BLaER1 treated with 17β-estradiol and CSF1 and Interleukin-3, amounts not matched to agents 10 nM and 100 nM (cell line): ENCODE measurements around the gene NKX2-3.

Experiments used
- H3K27ac ChIP-seq, 11 experiments: shearing (Covaris generic); formaldehyde crosslinking; 2 replicates each; pipeline ENCODE4 v1.8.1; 2022
- H3K27me3 ChIP-seq, 11 experiments: shearing (Covaris generic); formaldehyde crosslinking; 2 replicates each; pipeline ENCODE4 v1.8.1; 2022
- H3K36me3 ChIP-seq, 11 experiments: shearing (Covaris generic); formaldehyde crosslinking; 2 replicates each; pipeline ENCODE4 v1.8.1; 2022
- H3K4me1 ChIP-seq, 10 experiments: shearing (Covaris generic); formaldehyde crosslinking; 2 replicates each; pipeline ENCODE4 v1.8.1; 2022
- H3K4me2 ChIP-seq, 11 experiments: shearing (Covaris generic); formaldehyde crosslinking; 2 replicates each; pipeline ENCODE4 v1.8.1; 2022
- H3K4me3 ChIP-seq, 10 experiments: shearing (Covaris generic); formaldehyde crosslinking; 2 replicates each; pipeline ENCODE4 v1.8.1; 2022
- H3K9ac ChIP-seq, 11 experiments: shearing (Covaris generic); formaldehyde crosslinking; 2 replicates each; pipeline ENCODE4 v1.8.1; 2022
- H3K9me3 ChIP-seq, 11 experiments: shearing (Covaris generic); formaldehyde crosslinking; replicated peaks in 1 of 11; 2 replicates each; pipeline ENCODE4 v1.8.1; 2022
- H4K20me1 ChIP-seq, 11 experiments: shearing (Covaris generic); formaldehyde crosslinking; 2 replicates each; pipeline ENCODE4 v1.8.1; 2022
- Cebpa-rat ChIP-seq, 11 experiments: shearing (Covaris generic); IDR thresholded peaks; 2 replicates each; pipeline ENCODE4 v1.8.1; 2022

NKX2-3 gene

GRCh38 chr10:99519690-99520039 lies 13.1 kb upstream of the NKX2-3 start:
- no peak overlapping the region for H3K4me2 ChIP-seq
- no peak overlapping the region for H3K4me3 ChIP-seq
- no peaks in the 10 kb centered on the region for H3K36me3 ChIP-seq

GRCh38 chr10:99520040-99520846 lies 12.5 kb upstream of the NKX2-3 start:
- peaks cover 4 to 26% (median 25%) of the 10 kb centered on the region in 11 experiments; a peak in 18 of 22 replicates for H3K9me3 ChIP-seq
- no peak overlapping the region for H3K27ac ChIP-seq
- no peak overlapping the region for H3K4me3 ChIP-seq
- no peak overlapping the region for H3K4me2 ChIP-seq
- H4K20me1 ChIP-seq = no peaks in the 10 kb centered on the region; a peak in 1 of 22 replicates
- peaks cover 15 to 52% (median 32%) of the 10 kb centered on the region in 11 experiments for H3K27me3 ChIP-seq
- H3K4me1 ChIP-seq = no peaks in the 10 kb centered on the region
- no peak for TF ChIP-seq Cebpa-rat (IDR thresholded peaks at IDR 0.05)
- H3K9ac ChIP-seq = no peak overlapping the region
- H3K36me3 ChIP-seq = no peaks in the 10 kb centered on the region

More at GRCh38 chr10:99519690-99520039, 13.1 kb upstream of the NKX2-3 start:
- Histone ChIP-seq H3K27ac (no peak overlapping the region), H3K9ac (no peak overlapping the region), H4K20me1 (no peaks in the 10 kb centered on the region; a peak in 1 of 22 replicates), H3K4me1 (no peaks in the 10 kb centered on the region), H3K9me3 (peaks cover 4 to 26% (median 25%) of the 10 kb centered on the region in 11 experiments; a peak in 18 of 22 replicates), H3K27me3 (peaks cover 15 to 52% (median 32%) of the 10 kb centered on the region in 11 experiments)
- no peak for TF ChIP-seq Cebpa-rat (IDR thresholded peaks at IDR 0.05)

GRCh38 chr10:99520847-99521764 lies 11.6 kb upstream of the NKX2-3 start:
- Histone ChIP-seq H3K27ac (no peak overlapping the region), H3K9me3 (peaks cover 4 to 26% (median 25%) of the 10 kb centered on the region in 11 experiments; a peak in 18 of 22 replicates), H3K9ac (no peak overlapping the region), H3K27me3 (peaks cover 15 to 57% (median 36%) of the 10 kb centered on the region in 11 experiments), H3K4me3 (no peak overlapping the region), H3K4me2 (no peak overlapping the region), H3K36me3 (no peaks in the 10 kb centered on the region), H4K20me1 (peaks cover 0 to 3% (median 0%) of the 10 kb centered on the region in 11 experiments; a peak in 3 of 22 replicates), H3K4me1 (no peaks in the 10 kb centered on the region)
- TF ChIP-seq Cebpa-rat (IDR thresholded peaks at IDR 0.05) = no peak

- H3K4me1 ChIP-seq = no peaks in the 10 kb centered on the region
- H3K36me3 ChIP-seq = no peaks in the 10 kb centered on the region
- H3K27ac ChIP-seq = no peak overlapping the region
- peaks cover 0 to 5% (median 0%) of the 10 kb centered on the region in 11 experiments; a peak in 4 of 22 replicates for H4K20me1 ChIP-seq
- no peak overlapping the region for H3K4me2 ChIP-seq
- no peak overlapping the region for H3K9ac ChIP-seq
- H3K9me3 ChIP-seq = peaks cover 4 to 27% (median 25%) of the 10 kb centered on the region in 11 experiments; a peak in 18 of 22 replicates
- H3K27me3 ChIP-seq = peaks cover 18 to 65% (median 44%) of the 10 kb centered on the region in 11 experiments
- H3K4me3 ChIP-seq = no peak overlapping the region
- no peak for TF ChIP-seq Cebpa-rat (IDR thresholded peaks at IDR 0.05)
Measured at GRCh38 chr10:99521765-99522469, 10.8 kb upstream of the NKX2-3 start.

GRCh38 chr10:99522470-99523250 lies 10.1 kb upstream of the NKX2-3 start:
- H3K4me2 ChIP-seq = no peak overlapping the region
- no peaks in the 10 kb centered on the region for H3K36me3 ChIP-seq
- H3K4me1 ChIP-seq = no peaks in the 10 kb centered on the region
- no peak for TF ChIP-seq Cebpa-rat (IDR thresholded peaks at IDR 0.05)
- no peak overlapping the region for H3K9ac ChIP-seq
- no peak overlapping the region for H3K27ac ChIP-seq
- peaks cover 4 to 34% (median 28%) of the 10 kb centered on the region in 11 experiments; a peak in 19 of 22 replicates for H3K9me3 ChIP-seq
- H3K4me3 ChIP-seq = no peak overlapping the region
- peaks cover 0 to 11% (median 7%) of the 10 kb centered on the region in 11 experiments; a peak in 12 of 22 replicates for H4K20me1 ChIP-seq
- H3K27me3 ChIP-seq = peaks cover 25 to 72% (median 52%) of the 10 kb centered on the region in 11 experiments

GRCh38 chr10:99523251-99523773 lies 9.4 kb upstream of the NKX2-3 start:
- Histone ChIP-seq H3K4me1 (no peaks in the 10 kb centered on the region), H4K20me1 (peaks cover 0 to 17% (median 11%) of the 10 kb centered on the region in 11 experiments; a peak in 12 of 22 replicates), H3K9ac (no peak overlapping the region), H3K9me3 (peaks cover 4 to 37% (median 28%) of the 10 kb centered on the region in 11 experiments; a peak in 19 of 22 replicates), H3K27ac (no peak overlapping the region), H3K4me3 (no peak overlapping the region), H3K36me3 (no peaks in the 10 kb centered on the region), H3K27me3 (peaks cover 32 to 79% (median 58%) of the 10 kb centered on the region in 11 experiments), H3K4me2 (no peak overlapping the region)
- no peak for TF ChIP-seq Cebpa-rat (IDR thresholded peaks at IDR 0.05)

GRCh38 chr10:99524050-99524666 lies 8.6 kb upstream of the NKX2-3 start:
- Histone ChIP-seq H3K27me3 (peaks cover 40 to 86% (median 67%) of the 10 kb centered on the region in 11 experiments), H3K36me3 (no peaks in the 10 kb centered on the region), H4K20me1 (peaks cover 0 to 24% (median 15%) of the 10 kb centered on the region in 11 experiments; a peak in 13 of 22 replicates), H3K4me1 (no peaks in the 10 kb centered on the region), H3K27ac (no peak overlapping the region), H3K4me2 (no peak overlapping the region), H3K4me3 (no peak overlapping the region), H3K9ac (no peak overlapping the region), H3K9me3 (peaks cover 4 to 37% (median 28%) of the 10 kb centered on the region in 11 experiments; a peak in 19 of 22 replicates)
- TF ChIP-seq Cebpa-rat (IDR thresholded peaks at IDR 0.05) = no peak
